ENCODE data around the gene SLC45A3. TPM values are rescaled to one million over a fixed set of nuclear protein-coding genes. Genes with fewer than 3 reads are reported as not detected.

Gene SLC45A3
- total RNA-seq, 2 experiments from 2014 or later, result 0.17 to 0.31 TPM

GRCh38 chr1:205632669-205633169 lies 47.6 kb downstream of the SLC45A3 start:
- Mint-ChIP-seq H3K4me3 (peak overlapping the region; percentile 83), H3K36me3 (peaks cover 7% of the 10 kb centered on the region), H3K4me1 (peaks cover 26% of the 10 kb centered on the region), H3K9me3 (no peaks in the 10 kb centered on the region), H3K27ac (peak overlapping the region; percentile 86), H3K27me3 (no peaks in the 10 kb centered on the region)
- POLR2A ChIA-PET, result interaction anchor here (0.7 to 6.0 kb wide), 14 partner anchors 12 to 142 kb away, joined by 3 to 184 read pairs (median 5); partner anchors contain the start of genes NUCKS1, RAB29 and SLC45A3
- DNase-seq (no peak), ATAC-seq (ENCODE audit: low read depth) (no peak)

- H3K4me1 Mint-ChIP-seq, result peaks cover 28% of the 10 kb centered on the region
These were observed 48.3 kb downstream of the SLC45A3 start, which contains the start of gene ELK4 for GRCh38 chr1:205631768-205632668. ELK4 (minus strand) TSS chr1:205632011; CDS start chr1:205623882, 8,129 bp downstream.

GRCh38 chr1:205631010-205631767 lies 49.1 kb downstream of the SLC45A3 start:
- Mint-ChIP-seq H3K36me3 (peaks cover 18% of the 10 kb centered on the region), H3K4me1 (peaks cover 35% of the 10 kb centered on the region), H3K9me3 (no peaks in the 10 kb centered on the region), H3K27ac (peak overlapping the region; percentile 99), H3K27me3 (no peaks in the 10 kb centered on the region), H3K4me3 (peak overlapping the region; percentile 96)
- ATAC-seq (ENCODE audit: low read depth) (peak; percentile 73), DNase-seq (peak; percentile 79)
- POLR2A ChIA-PET, result interaction anchor here (0.6 to 6.0 kb wide), 16 partner anchors 15 to 1135 kb away, joined by 3 to 184 read pairs (median 4); partner anchors contain the start of genes NUCKS1, RAB29 and SLC45A3

More at GRCh38 chr1:205631768-205632668, 48.3 kb downstream of the SLC45A3 start, which contains the start of gene ELK4:
- H3K27ac Mint-ChIP-seq, result peak within 1 kb of the TSS; percentile 99
- POLR2A ChIA-PET, result interaction anchor here (0.6 to 6.0 kb wide), 20 partner anchors 9 to 1136 kb away, joined by 3 to 184 read pairs (median 5); partner anchors contain the start of genes NUCKS1, RAB29 and SLC45A3
- H3K36me3 Mint-ChIP-seq, result peaks cover 10% of the 10 kb centered on the region
- no peaks in the 10 kb centered on the region for H3K27me3 Mint-ChIP-seq
- H3K9me3 Mint-ChIP-seq, result no peaks in the 10 kb centered on the region
- ATAC-seq (ENCODE audit: low read depth), result peak; percentile 81
- H3K4me3 Mint-ChIP-seq, result peak within 1 kb of the TSS; percentile 96
- peak; percentile 99 for DNase-seq

- H3K4me3 Mint-ChIP-seq, result peak overlapping the region; percentile 96
- no peaks in the 10 kb centered on the region for H3K27me3 Mint-ChIP-seq
- no peaks in the 10 kb centered on the region for H3K9me3 Mint-ChIP-seq
- no peak for ATAC-seq (ENCODE audit: low read depth)
- H3K4me1 Mint-ChIP-seq, result peaks cover 41% of the 10 kb centered on the region
- POLR2A ChIA-PET, result interaction anchor here (0.7 to 6.0 kb wide), 11 partner anchors 15 to 351 kb away, joined by 3 to 184 read pairs (median 6); partner anchors contain the start of genes NUCKS1 and RAB29
- no peak for DNase-seq
- H3K27ac Mint-ChIP-seq, result peak overlapping the region; percentile 99
- H3K36me3 Mint-ChIP-seq, result peaks cover 20% of the 10 kb centered on the region
These were observed 49.7 kb downstream of the SLC45A3 start for GRCh38 chr1:205630651-205631009.

GRCh38 chr1:205630241-205630640 lies 50.1 kb downstream of the SLC45A3 start:
- Mint-ChIP-seq H3K4me3 (peak overlapping the region; percentile 96), H3K4me1 (peaks cover 42% of the 10 kb centered on the region), H3K9me3 (no peaks in the 10 kb centered on the region), H3K27ac (peak overlapping the region; percentile 99), H3K36me3 (peaks cover 20% of the 10 kb centered on the region), H3K27me3 (no peaks in the 10 kb centered on the region)
- no peak for DNase-seq
- ATAC-seq (ENCODE audit: low read depth), result no peak
- POLR2A ChIA-PET, result interaction anchor here (1.2 to 6.0 kb wide), 5 partner anchors 18 to 119 kb away, joined by 4 to 184 read pairs (median 7); partner anchors contain the start of gene NUCKS1

- H3K4me3 Mint-ChIP-seq, result peak overlapping the region; percentile 96
- POLR2A ChIA-PET, result interaction anchor here (0.8 to 6.0 kb wide), 3 partner anchors 37 to 344 kb away, joined by 4 to 184 read pairs (median 6); partner anchors contain the start of gene NUCKS1
- peaks cover 20% of the 10 kb centered on the region for H3K36me3 Mint-ChIP-seq
- H3K9me3 Mint-ChIP-seq, result no peaks in the 10 kb centered on the region
- peaks cover 46% of the 10 kb centered on the region for H3K4me1 Mint-ChIP-seq
- DNase-seq (no peak), ATAC-seq (ENCODE audit: low read depth) (no peak)
- peak overlapping the region; percentile 99 for H3K27ac Mint-ChIP-seq
- no peaks in the 10 kb centered on the region for H3K27me3 Mint-ChIP-seq
These were observed 50.6 kb downstream of the SLC45A3 start for GRCh38 chr1:205629751-205630150.

GRCh38 chr1:205627956-205628355 lies 52.4 kb downstream of the SLC45A3 start:
- DNase-seq (no peak), ATAC-seq (ENCODE audit: low read depth) (no peak)
- H3K36me3 Mint-ChIP-seq, result peaks cover 29% of the 10 kb centered on the region
- H3K4me3 Mint-ChIP-seq, result no peak overlapping the region
- no peaks in the 10 kb centered on the region for H3K27me3 Mint-ChIP-seq
- no peaks in the 10 kb centered on the region for H3K9me3 Mint-ChIP-seq
- peak overlapping the region; percentile 59 for H3K27ac Mint-ChIP-seq
- POLR2A ChIA-PET, result interaction anchor here (6.0 kb wide), 1 partner anchor 35 kb away, joined by 184 read pairs; no protein-coding TSS in a partner anchor
- peaks cover 50% of the 10 kb centered on the region for H3K4me1 Mint-ChIP-seq

- peak overlapping the region; percentile 80 for H3K27ac Mint-ChIP-seq
- peak overlapping the region; percentile 52 for H3K4me3 Mint-ChIP-seq
- ATAC-seq (ENCODE audit: low read depth) (no peak), DNase-seq (no peak)
- H3K27me3 Mint-ChIP-seq, result no peaks in the 10 kb centered on the region
- H3K9me3 Mint-ChIP-seq, result no peaks in the 10 kb centered on the region
- POLR2A ChIA-PET, result no interaction called here
- peaks cover 32% of the 10 kb centered on the region for H3K36me3 Mint-ChIP-seq
- peaks cover 45% of the 10 kb centered on the region for H3K4me1 Mint-ChIP-seq
These were observed 54.1 kb downstream of the SLC45A3 start for GRCh38 chr1:205626216-205626615.

- Mint-ChIP-seq H3K4me3 (no peak overlapping the region), H3K27me3 (no peaks in the 10 kb centered on the region), H3K9me3 (no peaks in the 10 kb centered on the region), H3K4me1 (peaks cover 38% of the 10 kb centered on the region), H3K36me3 (peaks cover 40% of the 10 kb centered on the region), H3K27ac (no peak overlapping the region)
- POLR2A ChIA-PET, result interaction anchor here (1.0 kb wide), 1 partner anchor 8 kb away, joined by 3 read pairs; no protein-coding TSS in a partner anchor
- DNase-seq (no peak), ATAC-seq (ENCODE audit: low read depth) (no peak)
These were observed 56.7 kb downstream of the SLC45A3 start for GRCh38 chr1:205623646-205624045.

- DNase-seq (no peak), ATAC-seq (ENCODE audit: low read depth) (no peak)
- Mint-ChIP-seq H3K27me3 (no peaks in the 10 kb centered on the region), H3K4me1 (peaks cover 14% of the 10 kb centered on the region), H3K9me3 (no peaks in the 10 kb centered on the region), H3K4me3 (no peak overlapping the region), H3K36me3 (peaks cover 31% of the 10 kb centered on the region), H3K27ac (no peak overlapping the region)
- POLR2A ChIA-PET, result no interaction called here
These were observed 60.0 kb downstream of the SLC45A3 start for GRCh38 chr1:205620269-205620668.

- H3K27ac Mint-ChIP-seq, result no peak overlapping the region
- H3K4me3 Mint-ChIP-seq, result no peak overlapping the region
- POLR2A ChIA-PET, result no interaction called here
- DNase-seq (no peak), ATAC-seq (ENCODE audit: low read depth) (no peak)
- no peaks in the 10 kb centered on the region for H3K9me3 Mint-ChIP-seq
- no peaks in the 10 kb centered on the region for H3K27me3 Mint-ChIP-seq
- H3K36me3 Mint-ChIP-seq, result peaks cover 36% of the 10 kb centered on the region
- H3K4me1 Mint-ChIP-seq, result peaks cover 9% of the 10 kb centered on the region
These were observed 60.9 kb downstream of the SLC45A3 start for GRCh38 chr1:205619376-205619775.

GRCh38 chr1:205616563-205617293 lies 63.6 kb downstream of the SLC45A3 start:
- POLR2A ChIA-PET, result interaction anchor here (0.9 kb wide), 1 partner anchor 14 kb away, joined by 3 read pairs; no protein-coding TSS in a partner anchor
- Mint-ChIP-seq H3K27ac (no peak overlapping the region), H3K27me3 (no peaks in the 10 kb centered on the region), H3K9me3 (no peaks in the 10 kb centered on the region), H3K4me1 (peaks cover 14% of the 10 kb centered on the region), H3K36me3 (peaks cover 30% of the 10 kb centered on the region), H3K4me3 (no peak overlapping the region)
- DNase-seq (no peak), ATAC-seq (ENCODE audit: low read depth) (no peak)

Measured in activated naive CD8-positive, alpha-beta T cell treated with anti-CD3 and anti-CD28 coated beads, Interleukin-2, amount 10 ng/mL, durations not matched to agents 7 days and 5 days (primary cell).